ENCODE data around the gene HSPA6. TPM values are rescaled to one million over a fixed set of nuclear protein-coding genes. Genes with fewer than 3 reads are reported as not detected.

Gene HSPA6
- total RNA-seq, 1 donor from 2014 or later: 0.68 TPM

DNA sequence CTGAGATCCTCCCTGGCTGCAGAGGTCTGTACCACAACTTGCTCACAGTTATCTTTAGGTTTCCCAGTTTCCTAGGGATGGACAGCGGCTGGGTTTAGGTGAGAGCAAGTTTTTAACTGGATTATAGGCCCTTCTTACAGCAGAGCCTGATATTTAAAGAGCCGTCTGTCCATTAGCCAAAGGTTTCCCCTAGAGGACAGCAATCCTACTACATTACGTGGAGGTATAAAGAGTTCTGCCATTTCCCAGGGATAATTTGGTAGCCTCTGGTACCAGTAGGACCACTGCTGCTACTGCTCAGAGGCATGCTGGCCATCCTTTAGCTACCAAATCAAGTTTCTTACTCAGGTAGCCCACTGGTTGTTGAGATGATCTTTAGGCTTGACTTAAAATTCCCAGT, 41.0 kb upstream of the HSPA6 start:
- Mint-ChIP-seq H3K27ac (ENCODE audit: unreplicated experiment) (no peak overlapping the region), H3K4me1 (ENCODE audit: low read depth, unreplicated experiment) (no peaks in the 10 kb centered on the region), H3K27me3 (ENCODE audit: low read depth, unreplicated experiment) (peaks cover 10% of the 10 kb centered on the region), H3K9me3 (ENCODE audit: unreplicated experiment) (peaks cover 10% of the 10 kb centered on the region), H3K36me3 (ENCODE audit: low read depth, unreplicated experiment) (peaks cover 3% of the 10 kb centered on the region), H3K4me3 (ENCODE audit: unreplicated experiment) (no peak overlapping the region)
- no peaks in the 10 kb centered on the region for H3K36me3 ChIP-seq (ENCODE audit: insufficient read depth, low read length)
- H3K4me1 ChIP-seq (ENCODE audit: insufficient read depth, low read length): no peaks in the 10 kb centered on the region
- H4K20me1 ChIP-seq (ENCODE audit: insufficient read depth, low read length): no peaks in the 10 kb centered on the region
- TF ChIP-seq EZH2 (IDR thresholded peaks at IDR 0.05; ENCODE audit: insufficient read depth, low read length) (no peak), CTCF (IDR thresholded peaks at IDR 0.05; ENCODE audit: insufficient read depth, low read depth, low read length) (no peak)
- peaks cover 7% of the 10 kb centered on the region for H3K27me3 ChIP-seq (ENCODE audit: insufficient read depth, low read length)
- no peak overlapping the region for H3K27ac ChIP-seq (ENCODE audit: low read depth, low read length)
- DNase-seq (ENCODE audit: low read depth) (no peak), FAIRE-seq (no peak)
- H2AFZ ChIP-seq (ENCODE audit: low read depth, low read length): no peak overlapping the region
- H3K9ac ChIP-seq (ENCODE audit: low read length): no peak overlapping the region
- no peak overlapping the region for H3K4me2 ChIP-seq (ENCODE audit: low read length)
- no peak overlapping the region for H3K4me3 ChIP-seq (ENCODE audit: insufficient read depth, low read depth, low read length)
- no peaks in the 10 kb centered on the region for H3K79me2 ChIP-seq (ENCODE audit: insufficient read depth, low read length)
- H3K9me3 ChIP-seq (ENCODE audit: insufficient read depth, low read depth, low read length): no peaks in the 10 kb centered on the region

GRCh38 chr1:161484613-161485012, 39.7 kb upstream of the HSPA6 start:
- TF ChIP-seq CTCF (IDR thresholded peaks at IDR 0.05; ENCODE audit: insufficient read depth, low read depth, low read length): peak; percentile 17
- no peak for TF ChIP-seq EZH2 (IDR thresholded peaks at IDR 0.05; ENCODE audit: insufficient read depth, low read length)
- H3K27ac ChIP-seq (ENCODE audit: low read depth, low read length): no peak overlapping the region

GRCh38 chr1:161486806-161487741, 37.3 kb upstream of the HSPA6 start:
- Histone ChIP-seq H3K9me3 (ENCODE audit: insufficient read depth, low read depth, low read length) (no peaks in the 10 kb centered on the region), H3K79me2 (ENCODE audit: insufficient read depth, low read length) (no peaks in the 10 kb centered on the region), H2AFZ (ENCODE audit: low read depth, low read length) (no peak overlapping the region), H3K4me2 (ENCODE audit: low read length) (peak overlapping the region; percentile 63), H3K27ac (ENCODE audit: low read depth, low read length) (no peak overlapping the region), H3K4me3 (ENCODE audit: insufficient read depth, low read depth, low read length) (no peak overlapping the region), H3K9ac (ENCODE audit: low read length) (no peak overlapping the region), H3K36me3 (ENCODE audit: insufficient read depth, low read length) (no peaks in the 10 kb centered on the region), H3K27me3 (ENCODE audit: insufficient read depth, low read length) (peaks cover 21% of the 10 kb centered on the region), H4K20me1 (ENCODE audit: insufficient read depth, low read length) (no peaks in the 10 kb centered on the region), H3K4me1 (ENCODE audit: insufficient read depth, low read length) (no peaks in the 10 kb centered on the region)
- H3K4me1 Mint-ChIP-seq (ENCODE audit: low read depth, unreplicated experiment): no peaks in the 10 kb centered on the region
- no peak overlapping the region for H3K4me3 Mint-ChIP-seq (ENCODE audit: unreplicated experiment)
- no peaks in the 10 kb centered on the region for H3K9me3 Mint-ChIP-seq (ENCODE audit: unreplicated experiment)
- no peak overlapping the region for H3K27ac Mint-ChIP-seq (ENCODE audit: unreplicated experiment)
- DNase-seq (ENCODE audit: low read depth) (peak; percentile 37), FAIRE-seq (no peak)
- H3K27me3 Mint-ChIP-seq (ENCODE audit: low read depth, unreplicated experiment): peaks cover 21% of the 10 kb centered on the region
- peaks cover 2% of the 10 kb centered on the region for H3K36me3 Mint-ChIP-seq (ENCODE audit: low read depth, unreplicated experiment)
- TF ChIP-seq CTCF (IDR thresholded peaks at IDR 0.05; ENCODE audit: insufficient read depth, low read depth, low read length): peak; percentile 70
- TF ChIP-seq EZH2 (IDR thresholded peaks at IDR 0.05; ENCODE audit: insufficient read depth, low read length): no peak

More at GRCh38 chr1:161484613-161485012, 39.7 kb upstream of the HSPA6 start:
- Histone ChIP-seq H2AFZ (ENCODE audit: low read depth, low read length) (no peak overlapping the region), H3K79me2 (ENCODE audit: insufficient read depth, low read length) (no peaks in the 10 kb centered on the region), H3K36me3 (ENCODE audit: insufficient read depth, low read length) (no peaks in the 10 kb centered on the region), H3K9ac (ENCODE audit: low read length) (no peak overlapping the region), H3K4me2 (ENCODE audit: low read length) (no peak overlapping the region), H3K4me1 (ENCODE audit: insufficient read depth, low read length) (no peaks in the 10 kb centered on the region), H3K9me3 (ENCODE audit: insufficient read depth, low read depth, low read length) (no peaks in the 10 kb centered on the region), H4K20me1 (ENCODE audit: insufficient read depth, low read length) (no peaks in the 10 kb centered on the region), H3K27me3 (ENCODE audit: insufficient read depth, low read length) (peaks cover 7% of the 10 kb centered on the region), H3K4me3 (ENCODE audit: insufficient read depth, low read depth, low read length) (no peak overlapping the region)
- H3K4me1 Mint-ChIP-seq (ENCODE audit: low read depth, unreplicated experiment): no peaks in the 10 kb centered on the region
- no peak for FAIRE-seq
- peaks cover 5% of the 10 kb centered on the region for H3K9me3 Mint-ChIP-seq (ENCODE audit: unreplicated experiment)
- H3K27ac Mint-ChIP-seq (ENCODE audit: unreplicated experiment): no peak overlapping the region
- no peak overlapping the region for H3K4me3 Mint-ChIP-seq (ENCODE audit: unreplicated experiment)
- DNase-seq (ENCODE audit: low read depth): no peak
- peaks cover 4% of the 10 kb centered on the region for H3K36me3 Mint-ChIP-seq (ENCODE audit: low read depth, unreplicated experiment)
- H3K27me3 Mint-ChIP-seq (ENCODE audit: low read depth, unreplicated experiment): peaks cover 18% of the 10 kb centered on the region

All from astrocyte (in vitro differentiated cells and primary cell).